Measurements from ENCODE around the gene BRI3. TPM values are rescaled to one million over a fixed set of nuclear protein-coding genes. Genes with fewer than 3 reads are reported as not detected.

BRI3 gene
- total RNA-seq, 4 donors from 2014 or later = 34.2 to 54.2 (median 46.3) TPM

- WGBS, 2 donors = 91 to 97% methylated on average over 1 of the region's 1 CpG
- no peak for TF ChIP-seq POLR2A (IDR thresholded peaks at IDR 0.05)
- TF ChIP-seq, protein P1, sequence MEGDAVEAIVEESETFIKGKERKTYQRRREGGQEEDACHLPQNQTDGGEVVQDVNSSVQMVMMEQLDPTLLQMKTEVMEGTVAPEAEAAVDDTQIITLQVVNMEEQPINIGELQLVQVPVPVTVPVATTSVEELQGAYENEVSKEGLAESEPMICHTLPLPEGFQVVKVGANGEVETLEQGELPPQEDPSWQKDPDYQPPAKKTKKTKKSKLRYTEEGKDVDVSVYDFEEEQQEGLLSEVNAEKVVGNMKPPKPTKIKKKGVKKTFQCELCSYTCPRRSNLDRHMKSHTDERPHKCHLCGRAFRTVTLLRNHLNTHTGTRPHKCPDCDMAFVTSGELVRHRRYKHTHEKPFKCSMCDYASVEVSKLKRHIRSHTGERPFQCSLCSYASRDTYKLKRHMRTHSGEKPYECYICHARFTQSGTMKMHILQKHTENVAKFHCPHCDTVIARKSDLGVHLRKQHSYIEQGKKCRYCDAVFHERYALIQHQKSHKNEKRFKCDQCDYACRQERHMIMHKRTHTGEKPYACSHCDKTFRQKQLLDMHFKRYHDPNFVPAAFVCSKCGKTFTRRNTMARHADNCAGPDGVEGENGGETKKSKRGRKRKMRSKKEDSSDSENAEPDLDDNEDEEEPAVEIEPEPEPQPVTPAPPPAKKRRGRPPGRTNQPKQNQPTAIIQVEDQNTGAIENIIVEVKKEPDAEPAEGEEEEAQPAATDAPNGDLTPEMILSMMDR (IDR thresholded peaks at IDR 0.05) = no peak
- DNase-seq (ENCODE audit: low spot score in 2 of 2) = no peak
- intact Hi-C loops (cut with DNase I; ENCODE audit: low total_unique reads) = no loop called here
- no peak overlapping the region for H3K4me3 ChIP-seq (ENCODE audit: low read depth, poor library complexity, severe bottlenecking)
Observed at GRCh38 chr7:98242342-98242741, 39.1 kb upstream of the BRI3 start.

DNA sequence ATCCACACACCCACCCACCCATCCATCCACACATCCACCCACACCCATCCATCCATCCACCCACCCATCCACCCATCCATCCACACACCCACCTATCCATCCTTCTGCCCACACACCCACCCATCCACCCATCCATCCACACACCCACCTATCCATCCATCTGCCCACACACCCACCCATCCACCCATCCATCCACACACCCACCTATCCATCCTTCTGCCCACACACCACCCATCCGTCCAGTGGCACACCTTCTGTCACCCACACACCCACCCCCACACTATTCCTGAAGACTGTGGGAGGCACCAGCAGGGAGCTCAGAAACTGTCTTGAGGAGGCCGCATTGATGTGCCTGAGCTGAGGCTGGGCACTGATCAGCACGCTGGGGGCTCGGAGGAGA is 38.6 kb upstream of the BRI3 start:
- TF ChIP-seq, protein P1 (IDR thresholded peaks at IDR 0.05) = no peak
- no peak for TF ChIP-seq POLR2A (IDR thresholded peaks at IDR 0.05)
- WGBS, 2 donors = 90 to 100% methylated on average over 4 of the region's 4 CpGs
- H3K4me3 ChIP-seq (ENCODE audit: low read depth, poor library complexity, severe bottlenecking) = no peak overlapping the region
- no peak for DNase-seq (ENCODE audit: low spot score in 2 of 2)
- intact Hi-C loops (cut with DNase I; ENCODE audit: low total_unique reads) = no loop called here

DNA sequence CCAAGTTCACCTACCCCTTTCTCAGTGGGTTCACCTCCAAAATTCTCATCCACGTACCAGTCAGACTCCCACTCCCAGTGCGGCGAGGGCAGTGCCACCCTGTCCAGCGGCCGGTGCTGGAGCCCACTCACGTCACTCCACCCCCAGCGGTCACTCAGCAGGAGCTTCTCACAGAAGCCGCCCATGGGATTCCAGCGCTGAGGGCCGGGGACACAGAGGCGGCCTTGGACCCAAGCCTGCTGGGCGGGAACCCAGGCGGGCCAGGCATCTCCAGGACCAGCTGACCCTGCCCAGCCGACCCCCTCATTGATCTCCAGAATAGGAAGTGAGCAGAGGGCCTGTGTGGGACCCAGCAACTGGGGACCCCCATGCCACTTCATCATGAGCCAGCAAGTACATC is 36.6 kb upstream of the BRI3 start:
- no peak for DNase-seq (ENCODE audit: low spot score in 2 of 2)
- intact Hi-C loops (cut with DNase I; ENCODE audit: low total_unique reads) = no loop called here
- 93 to 95% methylated on average over 10 to 14 of the region's 14 CpGs for WGBS, 2 donors
- no peak overlapping the region for H3K4me3 ChIP-seq (ENCODE audit: low read depth, poor library complexity, severe bottlenecking)
- TF ChIP-seq POLR2A (IDR thresholded peaks at IDR 0.05) = no peak
- TF ChIP-seq, protein P1 (IDR thresholded peaks at IDR 0.05) = no peak

- intact Hi-C loops (cut with DNase I; ENCODE audit: low total_unique reads) = no loop called here
- H3K4me3 ChIP-seq (ENCODE audit: low read depth, poor library complexity, severe bottlenecking) = no peak overlapping the region
- no peak for TF ChIP-seq POLR2A (IDR thresholded peaks at IDR 0.05)
- TF ChIP-seq, protein P1 (IDR thresholded peaks at IDR 0.05) = no peak
- 94 to 95% methylated on average over 12 of the region's 12 CpGs for WGBS, 2 donors
- no peak for DNase-seq (ENCODE audit: low spot score in 2 of 2)
Observed at GRCh38 chr7:98248156-98248555, 33.3 kb upstream of the BRI3 start.

DNA sequence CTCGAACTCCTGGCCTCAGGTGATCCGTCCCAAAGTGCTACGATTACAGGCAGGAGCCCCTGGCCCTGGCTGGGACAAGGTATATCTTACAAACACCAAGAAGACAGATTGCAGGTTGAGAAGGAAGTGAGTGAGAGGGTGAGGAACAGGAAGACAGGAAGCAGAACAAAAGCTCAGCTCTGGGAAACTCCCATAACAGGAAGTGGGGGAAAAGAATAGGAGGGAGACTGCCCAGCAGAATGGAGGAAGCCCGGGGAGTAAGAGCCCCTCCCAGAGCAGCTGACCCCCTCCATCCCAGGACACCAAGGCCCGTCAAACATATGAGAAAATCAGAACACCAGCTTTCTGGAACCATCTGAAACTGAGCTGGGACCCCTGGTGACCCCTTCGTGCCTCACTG is 32.4 kb upstream of the BRI3 start:
- TF ChIP-seq, protein P1 (IDR thresholded peaks at IDR 0.05) = no peak
- no peak for TF ChIP-seq POLR2A (IDR thresholded peaks at IDR 0.05)
- H3K4me3 ChIP-seq (ENCODE audit: low read depth, poor library complexity, severe bottlenecking) = no peak overlapping the region
- intact Hi-C loops (cut with DNase I; ENCODE audit: low total_unique reads) = no loop called here
- DNase-seq (ENCODE audit: low spot score in 2 of 2) = no peak
- WGBS, 2 donors = 77 to 84% methylated on average over 6 of the region's 6 CpGs

GRCh38 chr7:98250789-98251188 is 30.7 kb upstream of the BRI3 start:
- no peak for DNase-seq (ENCODE audit: low spot score in 2 of 2)
- intact Hi-C loops (cut with DNase I; ENCODE audit: low total_unique reads) = no loop called here
- H3K4me3 ChIP-seq (ENCODE audit: low read depth, poor library complexity, severe bottlenecking) = no peak overlapping the region
- 63 to 81% methylated on average over 3 of the region's 3 CpGs for WGBS, 2 donors
- TF ChIP-seq POLR2A (IDR thresholded peaks at IDR 0.05) = no peak
- TF ChIP-seq, protein P1 (IDR thresholded peaks at IDR 0.05) = no peak

Data from lower leg skin (tissue), 4 donors.